ENCODE measurements around the gene HECW1. TPM values are rescaled to one million over a fixed set of nuclear protein-coding genes. Genes with fewer than 3 reads are reported as not detected.

Gene HECW1
- polyA plus RNA-seq, 2 of the 4 experiments (the other 2 are of a cell fraction), result 11.3 TPM

DNA sequence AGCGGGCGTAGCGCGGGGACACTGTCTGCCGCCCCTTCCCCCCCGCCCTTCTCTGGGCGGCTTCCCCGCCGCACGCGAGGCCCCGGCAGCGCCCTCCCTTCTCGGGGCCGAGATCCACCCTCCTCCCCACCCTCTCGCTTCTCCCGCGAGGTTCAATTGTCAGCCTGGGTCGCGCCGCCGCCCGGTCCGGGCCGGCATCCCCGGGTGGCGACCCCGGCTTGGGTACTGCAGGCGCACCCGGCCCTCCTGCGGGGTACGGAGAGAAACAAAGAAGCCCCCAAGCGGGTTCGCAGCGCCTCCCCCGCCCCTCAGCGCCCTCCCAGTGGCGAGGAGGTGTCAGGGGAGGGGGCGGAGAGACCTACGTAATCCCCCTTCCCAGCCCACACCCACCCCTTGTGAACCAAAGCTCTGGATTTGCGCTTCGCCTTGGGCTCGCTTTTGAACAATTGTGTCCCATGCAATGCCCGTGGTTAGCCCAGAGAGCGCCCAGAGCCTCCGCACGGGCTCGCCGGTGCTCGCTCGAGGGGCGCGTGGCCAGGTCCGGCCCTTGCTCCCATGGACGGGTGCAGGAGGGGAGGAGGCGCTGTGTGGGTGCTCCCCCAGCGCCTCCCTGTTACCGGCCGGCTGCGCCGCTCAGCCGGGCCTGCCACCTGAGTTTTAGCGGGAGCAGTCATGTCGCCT lies 634 bp downstream of the HECW1 start:
- ATAC-seq (peak; percentile 50 to 75), DNase-seq (ENCODE audit: low read depth in 1 of 2, low spot score in 1 of 2) (peak; percentile 7 to 19), FAIRE-seq (no peak)
- 7% methylated on average over 22 of the region's 64 CpGs for WGBS (ENCODE audit: missing lambda C conversion rate)
- H3K9me3 ChIP-seq, result no peaks in the 10 kb centered on the region
- peak overlapping the region in 1 of 2 experiments; percentile 42; a peak in 1 of 6 replicates for H3K27ac ChIP-seq
- POLR2A ChIA-PET, result no interaction called here
- H3K4me2 ChIP-seq, result peak overlapping the region; percentile 92
- peak overlapping the region; percentile 42 for H3K4me3 ChIP-seq
- CTCF ChIA-PET, result interaction anchor here (0.6 to 1.5 kb wide), 3 partner anchors 12 to 172 kb away, joined by 3 to 4 read pairs (median 4); no protein-coding TSS in a partner anchor
- TF ChIP-seq RAD21 (conservative IDR thresholded peaks at IDR 0.05 in 1 of 2, IDR thresholded peaks at IDR 0.05 in 1 of 2) (no peak), FOSB (CRISPR knock-in tag; IDR thresholded peaks at IDR 0.05) (no peak), HOXB5 (CRISPR knock-in tag; IDR thresholded peaks at IDR 0.05) (no peak), RNF2 (IDR thresholded peaks at IDR 0.05; ENCODE audit: borderline replicate concordance, low read depth) (no peak), HOXA7 (CRISPR knock-in tag; IDR thresholded peaks at IDR 0.05) (no peak), KDM5A (IDR thresholded peaks at IDR 0.05) (no peak), PBX3 (IDR thresholded peaks at IDR 0.05) (no peak)
- H3K4me1 ChIP-seq, result peaks cover 15% of the 10 kb centered on the region; the same call in 1 of the 3 replicates

DNA sequence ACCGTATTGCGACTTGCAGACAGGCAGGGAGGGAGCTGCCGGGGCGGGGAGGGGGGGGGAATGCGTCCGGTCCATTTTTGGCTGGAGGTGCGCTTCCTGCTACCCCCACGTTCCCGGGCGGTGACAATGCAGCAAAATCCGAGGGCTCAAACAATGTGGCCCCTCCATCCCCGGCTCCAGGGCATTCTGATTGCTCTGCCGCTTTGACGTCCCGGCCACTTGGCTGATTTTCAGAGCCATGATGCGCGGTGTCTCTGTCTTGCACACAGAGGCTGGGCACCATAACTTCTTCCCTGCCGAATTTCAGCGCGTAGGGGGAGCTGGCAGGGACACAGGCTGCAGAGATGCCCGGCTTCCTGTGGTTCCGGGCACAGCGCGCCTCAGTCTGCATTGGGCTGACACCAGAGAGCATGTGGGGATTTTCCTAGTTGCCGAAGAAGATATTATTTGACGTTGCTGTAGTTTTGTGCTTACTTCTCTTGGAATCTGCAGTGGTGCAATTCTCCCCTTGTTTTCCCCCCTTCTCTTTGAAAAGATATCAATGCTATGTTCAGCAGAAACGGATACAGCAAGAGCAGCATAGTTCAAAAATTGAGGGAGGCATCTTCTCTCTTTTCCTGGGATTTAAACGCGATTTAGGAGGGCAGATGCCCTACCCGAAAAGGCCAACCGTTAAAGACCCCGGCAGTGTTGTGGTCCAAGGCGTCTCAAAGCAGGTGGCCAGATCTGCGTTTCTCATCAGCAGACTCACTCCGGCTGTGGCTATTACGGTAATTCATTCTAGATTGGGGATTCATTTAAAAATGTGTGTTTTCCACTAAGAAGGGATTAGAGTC lies 1.4 kb downstream of the HECW1 start:
- H3K4me3 ChIP-seq, result peak overlapping the region; percentile 42
- H3K4me2 ChIP-seq, result peak overlapping the region; percentile 92
- H3K9me3 ChIP-seq, result no peaks in the 10 kb centered on the region
- ATAC-seq (peak; percentile 40 to 50), DNase-seq (ENCODE audit: low read depth in 1 of 2, low spot score in 1 of 2) (no peak), FAIRE-seq (no peak)
- WGBS (ENCODE audit: missing lambda C conversion rate), result 18% methylated on average over 31 of the region's 36 CpGs
- CTCF ChIA-PET, result interaction anchor here (0.6 to 1.3 kb wide), 3 partner anchors 10 to 31 kb away, joined by 3 to 4 read pairs (median 3); no protein-coding TSS in a partner anchor
- POLR2A ChIA-PET, result no interaction called here
- H3K4me1 ChIP-seq, result peaks cover 15% of the 10 kb centered on the region; the same call in 1 of the 3 replicates
- TF ChIP-seq USF2 (IDR thresholded peaks at IDR 0.05) (no peak), CBX8 (IDR thresholded peaks at IDR 0.05) (peak; percentile 97)
- H3K27ac ChIP-seq, result peak overlapping the region in 1 of 2 experiments; percentile 42; a peak in 1 of 6 replicates

GRCh38 chr7:43114458-43114780 lies 2.0 kb downstream of the HECW1 start:
- Histone ChIP-seq H3K4me1 (peaks cover 19% of the 10 kb centered on the region; the same call in 2 of the 3 replicates), H3K9me3 (no peaks in the 10 kb centered on the region), H3K27ac (no peak overlapping the region), H3K4me3 (no peak overlapping the region), H3K4me2 (no peak overlapping the region)
- no peak for DNase-seq (ENCODE audit: low read depth in 1 of 2, low spot score in 1 of 2)
- TF ChIP-seq RNF2 (IDR thresholded peaks at IDR 0.05; ENCODE audit: borderline replicate concordance, low read depth), result no peak
- 0 out of 2 replicates have a peak, but pooled peaks have one; percentile 45 for TF ChIP-seq CBX8 (IDR thresholded peaks at IDR 0.05)
- no peak for FAIRE-seq
- ChIA-PET POLR2A (no interaction called here), CTCF (interaction anchor here (1.3 kb wide), 1 partner anchor 10 kb away, joined by 3 read pairs; no protein-coding TSS in a partner anchor)
- no peak for ATAC-seq
- 49% methylated on average over 3 of the region's 3 CpGs for WGBS (ENCODE audit: missing lambda C conversion rate)

DNA sequence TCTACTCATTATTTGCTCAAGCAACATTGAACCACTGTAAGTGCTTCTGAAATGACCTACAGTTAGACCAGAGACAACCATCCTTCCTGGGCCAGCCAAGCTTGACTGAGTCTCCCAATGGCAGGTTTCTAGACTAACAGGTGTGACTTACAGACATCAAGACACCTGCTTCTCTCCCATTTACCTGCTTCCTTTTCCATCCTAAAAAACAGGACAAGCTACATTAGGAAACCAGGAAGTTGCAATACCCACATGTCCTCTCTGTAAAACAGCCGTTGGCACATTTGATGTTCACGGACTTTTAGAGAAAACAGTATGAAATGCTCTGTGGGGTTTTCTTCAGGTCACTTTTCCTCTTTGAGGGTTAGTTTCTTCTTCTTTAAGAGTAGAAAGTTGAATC lies 4.0 kb downstream of the HECW1 start:
- Histone ChIP-seq H3K4me3 (no peak overlapping the region), H3K9me3 (no peaks in the 10 kb centered on the region), H3K27ac (no peak overlapping the region), H3K4me2 (no peak overlapping the region), H3K4me1 (peaks cover 22% of the 10 kb centered on the region; the same call in 2 of the 3 replicates)
- ChIA-PET CTCF (interaction anchor here (1.0 to 1.2 kb wide), 2 partner anchors 10 to 145 kb away, joined by 3 to 4 read pairs; no protein-coding TSS in a partner anchor), POLR2A (no interaction called here)
- 80% methylated on average over 2 of the region's 2 CpGs for WGBS (ENCODE audit: missing lambda C conversion rate)
- ATAC-seq (no peak), FAIRE-seq (no peak), DNase-seq (ENCODE audit: low read depth in 1 of 2, low spot score in 1 of 2) (no peak)
- TF ChIP-seq HEYL (CRISPR knock-in tag; IDR thresholded peaks at IDR 0.05) (no peak), RAD21 (conservative IDR thresholded peaks at IDR 0.05 in 1 of 2, IDR thresholded peaks at IDR 0.05 in 1 of 2) (no peak), FOSL2 (IDR thresholded peaks at IDR 0.05) (no peak), FOSL2 (CRISPR knock-in tag; IDR thresholded peaks at IDR 0.05) (no peak), RFX5 (IDR thresholded peaks at IDR 0.05) (no peak), TFCP2L1 (CRISPR knock-in tag; IDR thresholded peaks at IDR 0.05) (no peak), HDAC2 (IDR thresholded peaks at IDR 0.05) (no peak), POLR2AphosphoS2 (conservative IDR thresholded peaks at IDR 0.05; ENCODE audit: low read length) (no peak), EP300 (IDR thresholded peaks at IDR 0.05) (no peak), HOXB5 (CRISPR knock-in tag; IDR thresholded peaks at IDR 0.05) (no peak)
